Liver (tissue), 3 donors: ENCODE data around the gene SLFN11.
"Not testable (repeated sequence)": the region's sequence is repeated elsewhere in the genome, so short reads cannot be mapped to it uniquely, and the experiment has no call there.

ENCODE experiments used
- GABPA ChIP-seq, 2 donors: IDR thresholded peaks in 1 of 2; conservative IDR thresholded peaks in 1 of 2; 2 replicates each; pipeline ENCODE4 v1.6.1; 2016; ENCODE audit warnings: antibody characterized with exemption in 2 of 2, mild to moderate bottlenecking in 1 of 2, moderate library complexity in 1 of 2
- HNF4A ChIP-seq, 2 donors: conservative IDR thresholded peaks; 2 replicates each; pipeline ENCODE4 v1.6.1; 2016; ENCODE audit warnings: antibody characterized with exemption in 2 of 2, mild to moderate bottlenecking in 2 of 2
- HNF4G ChIP-seq: IDR thresholded peaks from 2 replicates; pipeline ENCODE4 v1.6.1; 2016; ENCODE audit warnings: antibody characterized with exemption
- NR2F2 ChIP-seq: IDR thresholded peaks from 2 replicates; pipeline ENCODE4 v1.6.1; 2016; ENCODE audit warnings: antibody characterized with exemption
- RAD21 ChIP-seq, 2 donors: IDR thresholded peaks; 2 replicates each; pipeline ENCODE4 v1.6.1; 2016; ENCODE audit warnings: antibody characterized with exemption in 2 of 2, mild to moderate bottlenecking in 2 of 2
- TAF1 ChIP-seq: conservative IDR thresholded peaks from 2 replicates; pipeline ENCODE4 v1.6.1; 2016; ENCODE audit warnings: antibody characterized with exemption, mild to moderate bottlenecking
- YY1 ChIP-seq: IDR thresholded peaks from 2 replicates; pipeline ENCODE4 v1.6.1; 2016; ENCODE audit warnings: antibody characterized with exemption, mild to moderate bottlenecking
- TF ChIP-seq, protein P1 (sequence below): fragments of 150-350 bp; IDR thresholded peaks from 2 replicates; pipeline ENCODE4 v1.5.1; 2017; ENCODE audit warnings: improper control_type of control experiment, low read depth, low read length; ENCODE audit not compliant: missing input control
- TF ChIP-seq, protein P2 (sequence below): IDR thresholded peaks from 2 replicates; pipeline ENCODE4 v1.6.1; 2016; ENCODE audit warnings: antibody characterized with exemption
- TF ChIP-seq, protein P3 (sequence below): IDR thresholded peaks from 2 replicates; pipeline ENCODE4 v1.6.1; 2016; ENCODE audit warnings: antibody characterized with exemption
- donor health status: healthy.
- donor health status: healthy.

DNA sequence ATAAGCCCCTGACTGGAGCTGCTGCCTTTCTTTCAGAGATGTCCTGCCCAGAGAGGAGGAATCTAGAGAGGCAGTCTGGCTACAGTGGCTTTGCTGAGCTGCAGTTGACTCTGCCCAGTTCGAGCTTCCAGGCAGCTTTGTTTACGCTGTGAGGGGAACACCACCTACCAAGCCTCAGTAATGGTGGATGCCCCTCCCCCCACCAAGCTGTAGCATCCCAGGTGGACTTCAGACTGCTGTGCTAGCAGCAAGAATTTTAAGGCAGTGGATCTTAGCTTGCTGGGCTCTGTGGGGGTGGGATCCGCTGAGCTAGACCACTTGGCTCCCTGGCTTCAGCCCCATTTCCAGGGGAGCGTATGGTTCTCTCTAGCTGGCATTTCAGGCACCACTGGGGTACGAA lies 39.8 kb downstream of the SLFN11 start:
- TF ChIP-seq, protein P1, sequence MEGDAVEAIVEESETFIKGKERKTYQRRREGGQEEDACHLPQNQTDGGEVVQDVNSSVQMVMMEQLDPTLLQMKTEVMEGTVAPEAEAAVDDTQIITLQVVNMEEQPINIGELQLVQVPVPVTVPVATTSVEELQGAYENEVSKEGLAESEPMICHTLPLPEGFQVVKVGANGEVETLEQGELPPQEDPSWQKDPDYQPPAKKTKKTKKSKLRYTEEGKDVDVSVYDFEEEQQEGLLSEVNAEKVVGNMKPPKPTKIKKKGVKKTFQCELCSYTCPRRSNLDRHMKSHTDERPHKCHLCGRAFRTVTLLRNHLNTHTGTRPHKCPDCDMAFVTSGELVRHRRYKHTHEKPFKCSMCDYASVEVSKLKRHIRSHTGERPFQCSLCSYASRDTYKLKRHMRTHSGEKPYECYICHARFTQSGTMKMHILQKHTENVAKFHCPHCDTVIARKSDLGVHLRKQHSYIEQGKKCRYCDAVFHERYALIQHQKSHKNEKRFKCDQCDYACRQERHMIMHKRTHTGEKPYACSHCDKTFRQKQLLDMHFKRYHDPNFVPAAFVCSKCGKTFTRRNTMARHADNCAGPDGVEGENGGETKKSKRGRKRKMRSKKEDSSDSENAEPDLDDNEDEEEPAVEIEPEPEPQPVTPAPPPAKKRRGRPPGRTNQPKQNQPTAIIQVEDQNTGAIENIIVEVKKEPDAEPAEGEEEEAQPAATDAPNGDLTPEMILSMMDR = not testable (repeated sequence)
- not testable (repeated sequence) for TF ChIP-seq RAD21 (IDR thresholded peaks at IDR 0.05); YY1; GABPA (IDR thresholded peaks at IDR 0.05 in 1 of 2, conservative IDR thresholded peaks at IDR 0.05 in 1 of 2); HNF4A (conservative IDR thresholded peaks at IDR 0.05); TAF1; HNF4G; NR2F2
- TF ChIP-seq, protein P2, sequence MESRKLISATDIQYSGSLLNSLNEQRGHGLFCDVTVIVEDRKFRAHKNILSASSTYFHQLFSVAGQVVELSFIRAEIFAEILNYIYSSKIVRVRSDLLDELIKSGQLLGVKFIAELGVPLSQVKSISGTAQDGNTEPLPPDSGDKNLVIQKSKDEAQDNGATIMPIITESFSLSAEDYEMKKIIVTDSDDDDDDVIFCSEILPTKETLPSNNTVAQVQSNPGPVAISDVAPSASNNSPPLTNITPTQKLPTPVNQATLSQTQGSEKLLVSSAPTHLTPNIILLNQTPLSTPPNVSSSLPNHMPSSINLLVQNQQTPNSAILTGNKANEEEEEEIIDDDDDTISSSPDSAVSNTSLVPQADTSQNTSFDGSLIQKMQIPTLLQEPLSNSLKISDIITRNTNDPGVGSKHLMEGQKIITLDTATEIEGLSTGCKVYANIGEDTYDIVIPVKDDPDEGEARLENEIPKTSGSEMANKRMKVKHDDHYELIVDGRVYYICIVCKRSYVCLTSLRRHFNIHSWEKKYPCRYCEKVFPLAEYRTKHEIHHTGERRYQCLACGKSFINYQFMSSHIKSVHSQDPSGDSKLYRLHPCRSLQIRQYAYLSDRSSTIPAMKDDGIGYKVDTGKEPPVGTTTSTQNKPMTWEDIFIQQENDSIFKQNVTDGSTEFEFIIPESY = not testable (repeated sequence)
- TF ChIP-seq, protein P3, sequence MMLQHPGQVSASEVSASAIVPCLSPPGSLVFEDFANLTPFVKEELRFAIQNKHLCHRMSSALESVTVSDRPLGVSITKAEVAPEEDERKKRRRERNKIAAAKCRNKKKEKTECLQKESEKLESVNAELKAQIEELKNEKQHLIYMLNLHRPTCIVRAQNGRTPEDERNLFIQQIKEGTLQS = not testable (repeated sequence)
